ENCODE data around the gene SIVA1.

SIVA1 gene

DNA sequence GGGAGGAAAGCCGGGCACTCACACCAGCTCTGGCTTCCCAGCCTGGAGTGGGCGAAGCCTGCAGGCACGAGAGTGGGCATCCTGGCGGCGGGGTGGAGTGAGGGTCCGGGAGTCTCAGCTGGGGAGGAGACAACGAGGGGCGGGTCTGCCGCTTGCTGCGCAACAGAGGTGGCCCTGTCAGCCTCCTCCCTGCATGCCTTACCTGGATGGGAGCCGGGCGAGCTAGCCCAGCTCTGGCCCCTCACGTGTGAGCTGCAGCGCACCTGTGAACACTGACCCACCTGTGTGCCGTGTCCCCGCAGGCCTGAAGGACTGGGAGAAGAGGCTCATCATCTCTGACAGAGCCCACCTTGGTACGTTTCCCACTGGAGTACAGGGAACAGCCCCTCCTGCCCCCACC is 13.9 kb upstream of the SIVA1 start:
- Mint-ChIP-seq H3K4me1 (ENCODE audit: low read depth) (no peaks in the 10 kb centered on the region), H3K4me3 (no peak overlapping the region), H3K27me3 (no peaks in the 10 kb centered on the region), H3K36me3 (peaks cover 2% of the 10 kb centered on the region), H3K9me3 (ENCODE audit: low read depth) (no peaks in the 10 kb centered on the region), H3K27ac (no peak overlapping the region)

DNA sequence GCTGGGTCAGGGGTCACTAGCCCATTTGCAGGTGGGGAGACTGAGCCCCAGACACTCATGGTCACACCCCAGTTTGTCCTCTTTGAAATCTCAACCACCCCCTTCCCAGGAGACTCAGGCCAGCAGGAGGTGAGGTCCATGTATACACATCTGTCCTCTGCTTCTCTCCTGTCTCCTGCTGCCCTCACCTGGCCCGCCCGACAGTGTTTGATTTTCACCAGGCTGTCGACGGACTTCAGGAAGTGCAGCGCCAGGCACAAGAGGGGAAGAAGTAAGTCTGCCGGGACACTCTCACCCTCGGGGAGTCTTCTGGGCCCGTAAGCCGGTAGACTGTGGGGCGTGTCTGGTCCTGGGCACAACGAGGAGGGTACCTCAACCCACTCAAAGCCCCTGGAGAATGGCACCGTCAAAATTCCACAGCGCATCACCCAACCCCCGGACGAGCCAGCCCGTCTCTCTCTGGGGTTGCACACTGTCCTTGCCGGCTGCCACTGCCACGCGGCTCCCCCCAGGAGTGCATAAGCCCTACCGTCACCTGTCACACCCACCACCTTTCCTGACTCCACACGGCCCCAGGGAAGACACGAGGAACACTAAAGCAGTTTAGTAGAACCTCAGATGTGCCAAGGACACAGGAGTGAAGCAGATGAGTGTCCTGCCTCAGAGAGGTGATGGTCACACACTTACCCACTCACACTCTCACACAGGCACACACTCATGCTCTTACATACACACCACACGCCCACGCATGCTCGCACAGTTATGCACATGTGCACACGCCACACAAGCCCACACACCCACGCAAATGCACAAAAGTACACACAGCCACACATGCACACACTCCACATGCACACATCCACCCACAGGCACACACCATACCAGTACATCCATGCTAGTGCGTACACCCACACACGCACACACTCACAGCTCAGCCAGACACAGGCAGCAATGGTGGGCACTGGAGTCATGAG is 13.1 kb upstream of the SIVA1 start:
- H3K27ac Mint-ChIP-seq, result no peak overlapping the region
- H3K4me3 Mint-ChIP-seq, result no peak overlapping the region
- no peaks in the 10 kb centered on the region for H3K9me3 Mint-ChIP-seq (ENCODE audit: low read depth)
- peaks cover 2% of the 10 kb centered on the region for H3K36me3 Mint-ChIP-seq
- no peaks in the 10 kb centered on the region for H3K27me3 Mint-ChIP-seq
- no peaks in the 10 kb centered on the region for H3K4me1 Mint-ChIP-seq (ENCODE audit: low read depth)

DNA sequence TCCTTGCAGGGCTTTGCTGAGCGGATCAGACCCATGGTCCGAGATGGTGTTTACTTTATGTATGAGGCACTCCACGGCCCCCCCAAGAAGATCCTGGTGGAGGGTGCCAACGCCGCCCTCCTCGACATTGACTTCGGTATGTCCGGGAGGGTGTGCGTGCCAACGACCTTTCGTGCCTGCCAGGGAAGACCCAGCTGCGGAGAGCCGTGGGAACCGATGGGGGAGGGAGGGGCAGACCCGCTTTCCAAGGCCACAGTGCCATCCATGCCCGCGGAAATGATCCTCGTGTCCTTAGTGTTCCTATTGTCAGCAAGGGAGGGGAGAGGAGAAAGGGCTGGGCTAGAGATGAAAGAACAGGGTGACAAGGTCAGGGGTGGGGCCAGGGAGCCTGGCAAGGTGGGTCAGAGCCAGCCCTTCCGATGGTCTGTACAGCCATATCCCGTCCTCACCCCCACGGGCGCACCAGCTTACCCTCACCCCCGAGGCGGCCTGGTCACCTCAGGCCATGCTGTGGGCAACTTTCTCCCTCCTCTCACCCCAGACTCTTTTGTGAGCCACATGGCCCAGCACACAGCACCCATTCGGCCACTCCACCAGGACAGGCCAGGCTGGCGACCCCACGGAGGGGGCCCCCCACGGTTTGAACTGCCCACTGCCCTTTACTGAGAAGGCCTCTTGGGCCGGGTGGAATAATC is 11.7 kb upstream of the SIVA1 start:
- H3K4me1 Mint-ChIP-seq (ENCODE audit: low read depth), result peaks cover 3% of the 10 kb centered on the region
- H3K27ac Mint-ChIP-seq, result no peak overlapping the region
- H3K36me3 Mint-ChIP-seq, result peaks cover 2% of the 10 kb centered on the region
- H3K9me3 Mint-ChIP-seq (ENCODE audit: low read depth), result no peaks in the 10 kb centered on the region
- no peaks in the 10 kb centered on the region for H3K27me3 Mint-ChIP-seq
- H3K4me3 Mint-ChIP-seq, result no peak overlapping the region

DNA sequence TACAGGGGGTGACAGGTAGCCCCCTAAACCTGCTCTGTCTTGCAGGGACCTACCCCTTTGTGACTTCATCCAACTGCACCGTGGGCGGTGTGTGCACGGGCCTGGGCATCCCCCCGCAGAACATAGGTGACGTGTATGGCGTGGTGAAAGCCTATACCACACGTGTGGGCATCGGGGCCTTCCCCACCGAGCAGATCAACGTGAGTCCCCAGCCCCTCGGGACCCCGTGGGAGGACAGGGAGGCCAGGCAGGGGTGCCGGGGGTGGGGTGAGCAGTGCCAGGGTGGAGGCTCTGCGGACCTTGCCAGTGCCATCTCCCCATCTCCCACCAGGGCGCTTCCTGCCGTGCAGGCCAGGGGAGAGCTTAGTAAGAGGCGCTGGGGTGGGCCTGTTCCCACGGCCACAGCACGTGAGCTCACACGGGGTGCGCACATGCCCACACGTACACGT is 11.1 kb upstream of the SIVA1 start:
- no peak overlapping the region for H3K4me3 Mint-ChIP-seq
- H3K27ac Mint-ChIP-seq, result no peak overlapping the region
- peaks cover 3% of the 10 kb centered on the region for H3K4me1 Mint-ChIP-seq (ENCODE audit: low read depth)
- no peaks in the 10 kb centered on the region for H3K9me3 Mint-ChIP-seq (ENCODE audit: low read depth)
- peaks cover 2% of the 10 kb centered on the region for H3K36me3 Mint-ChIP-seq
- H3K27me3 Mint-ChIP-seq, result no peaks in the 10 kb centered on the region

DNA sequence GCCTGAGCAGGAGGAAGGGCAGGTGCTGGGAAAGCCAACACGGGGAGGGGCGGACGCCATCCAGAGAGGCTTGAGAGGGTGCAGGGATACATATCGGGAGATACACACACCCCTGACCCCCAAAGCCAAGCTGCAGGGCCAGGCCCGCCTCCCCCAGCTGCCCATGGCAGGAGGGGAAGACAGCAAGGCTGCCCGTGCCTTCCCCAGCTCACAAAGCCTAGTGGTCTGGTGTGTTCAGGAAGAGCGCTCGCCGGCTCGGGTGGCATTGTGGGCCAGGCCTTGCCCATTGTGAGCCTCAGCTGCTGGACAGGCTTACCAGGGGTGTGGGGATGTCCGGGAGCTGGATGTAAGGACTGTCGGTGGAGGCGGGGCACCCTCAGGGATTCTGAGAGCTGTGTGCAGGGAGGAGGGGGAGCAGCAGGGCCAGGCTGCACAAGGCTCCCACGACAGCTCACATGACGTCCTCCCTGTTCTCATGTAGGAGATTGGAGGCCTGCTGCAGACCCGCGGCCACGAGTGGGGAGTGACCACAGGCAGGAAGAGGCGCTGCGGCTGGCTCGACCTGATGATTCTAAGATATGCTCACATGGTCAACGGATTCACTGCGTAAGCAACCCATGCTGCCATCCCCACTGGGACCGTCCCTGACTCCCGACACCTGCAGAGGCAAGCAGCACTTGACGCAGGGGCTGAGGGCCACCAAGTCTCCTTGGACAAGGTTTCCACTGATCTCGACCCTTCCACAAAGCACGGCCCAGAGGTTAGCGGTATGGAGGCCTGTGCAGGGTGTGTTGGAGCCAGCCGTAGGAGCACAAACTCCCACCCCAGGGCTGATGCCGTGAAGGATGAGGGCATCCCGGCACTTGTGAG is 10.1 kb upstream of the SIVA1 start:
- Mint-ChIP-seq H3K27ac (no peak overlapping the region), H3K27me3 (no peaks in the 10 kb centered on the region), H3K4me1 (ENCODE audit: low read depth) (peaks cover 3% of the 10 kb centered on the region), H3K36me3 (peaks cover 2% of the 10 kb centered on the region), H3K4me3 (no peak overlapping the region), H3K9me3 (ENCODE audit: low read depth) (no peaks in the 10 kb centered on the region)

DNA sequence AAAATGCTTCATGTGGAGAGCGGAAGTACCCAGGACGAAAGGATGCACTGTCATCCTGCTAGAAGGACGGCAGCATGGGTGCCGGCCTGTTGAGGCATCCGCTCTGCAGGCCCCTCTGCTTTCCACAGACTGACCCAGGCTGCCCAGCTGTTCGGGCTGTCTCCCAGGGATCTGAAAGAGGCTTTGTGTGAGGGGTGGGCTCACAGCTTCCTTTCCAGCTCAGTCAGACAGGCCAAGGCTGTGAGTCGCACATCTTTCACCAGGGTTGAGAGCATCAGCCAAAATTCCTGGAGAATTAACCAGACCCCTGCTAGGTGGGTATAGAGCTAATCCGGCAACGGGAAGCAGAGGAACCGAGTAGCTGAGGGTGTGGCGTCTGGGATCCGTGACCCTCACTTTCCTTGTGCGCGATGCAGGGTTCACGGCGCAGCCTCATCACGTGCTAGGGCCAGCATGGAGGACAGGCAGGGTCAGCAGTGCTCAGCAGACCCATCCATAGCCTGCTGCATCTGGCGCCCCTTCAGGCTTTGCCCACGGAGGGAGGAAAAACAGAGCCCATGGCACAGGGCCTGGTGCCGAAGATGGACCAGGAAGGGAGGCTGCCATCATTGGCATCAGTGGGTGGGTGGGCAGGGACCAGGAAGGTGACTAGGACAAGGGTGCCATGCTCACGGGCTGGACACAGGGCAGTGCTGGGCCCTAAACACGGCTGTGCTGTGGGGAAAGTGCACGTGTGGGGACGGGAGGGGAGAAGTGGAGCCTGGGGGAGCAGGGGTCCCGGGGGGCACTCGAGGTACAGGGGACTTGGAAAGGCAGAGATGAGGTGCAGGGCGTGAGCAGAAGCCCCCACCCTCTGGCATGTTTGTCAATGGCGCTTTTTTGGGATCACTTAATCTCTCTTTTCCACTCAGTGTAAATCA is 9.2 kb upstream of the SIVA1 start:
- H3K4me1 Mint-ChIP-seq (ENCODE audit: low read depth), result peaks cover 3% of the 10 kb centered on the region
- no peaks in the 10 kb centered on the region for H3K27me3 Mint-ChIP-seq
- H3K9me3 Mint-ChIP-seq (ENCODE audit: low read depth), result no peaks in the 10 kb centered on the region
- H3K4me3 Mint-ChIP-seq, result no peak overlapping the region
- no peak overlapping the region for H3K27ac Mint-ChIP-seq
- peaks cover 2% of the 10 kb centered on the region for H3K36me3 Mint-ChIP-seq

DNA sequence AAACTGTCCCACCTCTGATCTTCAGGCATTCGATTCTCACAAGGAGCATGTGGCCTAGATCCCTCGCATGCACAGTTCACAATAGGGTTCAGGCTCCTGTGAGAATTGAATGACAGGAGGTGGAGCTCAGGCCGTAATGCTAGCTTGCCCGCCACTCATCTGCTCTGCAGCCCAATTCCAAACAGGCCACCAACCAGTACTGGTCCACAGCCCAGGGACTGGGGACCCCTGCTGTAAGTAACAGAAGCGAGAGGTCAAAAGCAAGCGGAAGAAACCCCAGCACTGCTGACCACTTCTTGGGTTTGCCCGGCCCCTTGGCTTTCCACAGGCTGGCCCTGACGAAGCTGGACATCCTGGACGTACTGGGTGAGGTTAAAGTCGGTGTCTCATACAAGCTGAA is 8.5 kb upstream of the SIVA1 start:
- Mint-ChIP-seq H3K27me3 (no peaks in the 10 kb centered on the region), H3K9me3 (ENCODE audit: low read depth) (no peaks in the 10 kb centered on the region), H3K4me1 (ENCODE audit: low read depth) (peaks cover 3% of the 10 kb centered on the region), H3K27ac (no peak overlapping the region), H3K4me3 (no peak overlapping the region), H3K36me3 (peaks cover 2% of the 10 kb centered on the region)

DNA sequence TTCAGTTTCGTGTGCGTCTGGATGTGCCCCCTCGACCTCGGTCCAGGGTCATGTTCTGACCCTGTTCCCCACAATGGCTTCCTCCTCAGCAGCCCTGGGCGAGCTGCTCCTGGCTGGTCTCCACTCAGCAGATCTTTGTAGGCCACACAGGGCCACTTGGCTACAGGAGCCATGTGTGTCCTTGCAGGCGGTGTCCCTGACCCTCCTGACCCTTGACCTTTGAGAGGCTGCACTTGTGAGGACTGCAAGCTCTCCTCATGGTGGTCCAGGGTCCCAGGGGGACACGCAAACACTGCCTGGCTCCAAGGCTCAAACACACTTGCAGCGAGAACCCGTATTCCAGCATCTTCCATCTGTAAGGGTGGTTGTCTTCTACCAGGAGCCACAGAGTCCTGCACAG is 7.5 kb upstream of the SIVA1 start:
- H3K27ac Mint-ChIP-seq, result no peak overlapping the region
- H3K36me3 Mint-ChIP-seq, result no peaks in the 10 kb centered on the region
- no peak overlapping the region for H3K4me3 Mint-ChIP-seq
- H3K27me3 Mint-ChIP-seq, result no peaks in the 10 kb centered on the region
- peaks cover 3% of the 10 kb centered on the region for H3K4me1 Mint-ChIP-seq (ENCODE audit: low read depth)
- H3K9me3 Mint-ChIP-seq (ENCODE audit: low read depth), result no peaks in the 10 kb centered on the region

DNA sequence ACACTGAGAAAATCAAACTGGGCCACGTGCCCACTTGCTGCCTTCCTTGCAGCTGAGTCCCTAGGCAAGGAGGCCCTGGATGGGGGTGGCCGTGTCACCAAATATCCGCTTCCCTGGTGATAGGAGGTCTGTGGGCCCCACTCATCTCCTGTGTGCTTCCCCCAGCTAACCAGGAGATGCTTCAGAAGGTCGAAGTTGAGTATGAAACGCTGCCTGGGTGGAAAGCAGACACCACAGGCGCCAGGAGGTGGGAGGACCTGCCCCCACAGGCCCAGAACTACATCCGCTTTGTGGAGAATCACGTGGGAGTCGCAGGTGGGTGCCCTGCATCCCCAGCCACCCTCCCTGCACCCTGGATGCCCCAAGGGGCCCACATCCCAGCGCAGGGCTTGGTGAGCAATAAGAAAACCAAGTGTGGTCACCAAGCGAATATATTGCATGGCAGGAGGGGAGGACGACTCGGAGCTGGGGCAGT is 6.8 kb upstream of the SIVA1 start:
- Mint-ChIP-seq H3K4me1 (ENCODE audit: low read depth) (peaks cover 3% of the 10 kb centered on the region), H3K4me3 (no peak overlapping the region), H3K27me3 (no peaks in the 10 kb centered on the region), H3K9me3 (ENCODE audit: low read depth) (no peaks in the 10 kb centered on the region), H3K36me3 (no peaks in the 10 kb centered on the region), H3K27ac (no peak overlapping the region)

DNA sequence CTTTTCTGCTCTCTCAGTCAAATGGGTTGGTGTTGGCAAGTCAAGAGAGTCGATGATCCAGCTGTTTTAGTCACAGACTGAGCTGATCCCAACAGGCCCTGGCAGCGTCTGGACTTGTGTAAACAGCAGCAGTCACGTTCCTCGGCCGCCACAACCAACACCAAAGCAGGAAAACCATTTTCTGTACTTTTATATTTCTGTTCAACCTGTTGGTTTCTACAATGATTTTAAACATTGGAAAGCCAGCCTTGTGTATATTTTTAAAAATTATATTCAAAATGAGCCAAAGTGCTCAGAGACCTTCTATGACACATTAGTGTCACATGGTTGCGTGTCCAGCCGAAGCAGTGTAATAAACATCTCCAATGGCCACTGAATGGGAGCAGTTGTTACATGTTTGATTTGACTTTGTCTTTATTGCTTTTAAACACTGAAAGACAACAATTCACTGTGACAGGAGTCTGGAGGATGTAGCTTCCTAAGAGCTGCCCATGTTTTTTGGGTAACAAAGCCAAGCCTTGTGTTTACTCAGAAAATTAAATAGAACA is 5.9 kb upstream of the SIVA1 start:
- Mint-ChIP-seq H3K36me3 (no peaks in the 10 kb centered on the region), H3K27ac (no peak overlapping the region), H3K4me3 (no peak overlapping the region), H3K27me3 (no peaks in the 10 kb centered on the region), H3K4me1 (ENCODE audit: low read depth) (peaks cover 3% of the 10 kb centered on the region), H3K9me3 (ENCODE audit: low read depth) (no peaks in the 10 kb centered on the region)

DNA sequence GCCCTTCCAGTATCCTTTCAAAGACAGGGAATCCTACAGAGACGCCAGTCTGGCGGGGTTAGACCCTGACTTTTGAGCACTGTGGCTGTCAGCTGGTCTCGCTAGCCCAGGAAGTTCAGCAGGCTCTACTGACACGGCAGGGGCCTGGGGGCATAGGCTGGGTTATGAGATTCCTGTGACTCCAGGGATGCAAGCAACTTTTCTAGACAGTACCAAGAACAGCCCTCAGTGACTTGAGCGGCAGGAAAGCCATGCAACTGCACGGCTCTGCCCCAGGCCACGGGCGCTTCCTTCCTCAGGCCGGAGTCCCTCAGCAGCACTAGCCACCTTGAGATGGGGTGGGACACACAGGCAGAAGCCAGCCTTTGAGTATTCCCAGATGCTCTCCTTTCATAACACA is 5.1 kb upstream of the SIVA1 start:
- Mint-ChIP-seq H3K4me1 (ENCODE audit: low read depth) (peaks cover 6% of the 10 kb centered on the region), H3K27ac (no peak overlapping the region), H3K36me3 (no peaks in the 10 kb centered on the region), H3K27me3 (no peaks in the 10 kb centered on the region), H3K4me3 (no peak overlapping the region), H3K9me3 (ENCODE audit: low read depth) (no peaks in the 10 kb centered on the region)

DNA sequence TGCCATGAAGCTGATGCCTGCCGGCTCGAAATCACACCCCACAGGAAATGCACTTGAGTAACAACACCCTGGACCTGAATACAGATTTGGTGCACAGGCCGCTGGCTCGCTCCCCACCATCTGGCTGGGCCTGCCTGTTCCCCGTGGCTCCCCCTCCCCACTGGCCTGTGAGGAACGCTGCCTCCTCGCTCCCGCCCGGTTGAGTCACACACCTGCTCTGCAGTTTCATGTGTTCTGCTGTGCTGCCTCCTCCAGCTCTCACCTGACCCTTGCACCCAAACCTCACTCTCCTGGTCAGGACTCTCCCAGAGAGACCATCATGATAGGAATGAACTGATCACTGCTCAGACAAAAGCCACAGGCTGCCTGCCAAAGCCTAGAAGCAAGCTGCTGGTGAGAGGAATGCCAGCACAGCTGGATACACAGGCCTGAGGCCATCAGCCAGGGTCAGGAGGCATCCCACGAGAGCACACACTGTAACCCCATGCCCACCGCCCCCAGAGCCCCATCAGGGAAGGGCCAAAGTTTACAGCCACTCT is 3.8 kb upstream of the SIVA1 start:
- peaks cover 13% of the 10 kb centered on the region for H3K4me1 Mint-ChIP-seq (ENCODE audit: low read depth)
- H3K27me3 Mint-ChIP-seq, result no peaks in the 10 kb centered on the region
- H3K9me3 Mint-ChIP-seq (ENCODE audit: low read depth), result no peaks in the 10 kb centered on the region
- H3K27ac Mint-ChIP-seq, result no peak overlapping the region
- H3K36me3 Mint-ChIP-seq, result no peaks in the 10 kb centered on the region
- no peak overlapping the region for H3K4me3 Mint-ChIP-seq

DNA sequence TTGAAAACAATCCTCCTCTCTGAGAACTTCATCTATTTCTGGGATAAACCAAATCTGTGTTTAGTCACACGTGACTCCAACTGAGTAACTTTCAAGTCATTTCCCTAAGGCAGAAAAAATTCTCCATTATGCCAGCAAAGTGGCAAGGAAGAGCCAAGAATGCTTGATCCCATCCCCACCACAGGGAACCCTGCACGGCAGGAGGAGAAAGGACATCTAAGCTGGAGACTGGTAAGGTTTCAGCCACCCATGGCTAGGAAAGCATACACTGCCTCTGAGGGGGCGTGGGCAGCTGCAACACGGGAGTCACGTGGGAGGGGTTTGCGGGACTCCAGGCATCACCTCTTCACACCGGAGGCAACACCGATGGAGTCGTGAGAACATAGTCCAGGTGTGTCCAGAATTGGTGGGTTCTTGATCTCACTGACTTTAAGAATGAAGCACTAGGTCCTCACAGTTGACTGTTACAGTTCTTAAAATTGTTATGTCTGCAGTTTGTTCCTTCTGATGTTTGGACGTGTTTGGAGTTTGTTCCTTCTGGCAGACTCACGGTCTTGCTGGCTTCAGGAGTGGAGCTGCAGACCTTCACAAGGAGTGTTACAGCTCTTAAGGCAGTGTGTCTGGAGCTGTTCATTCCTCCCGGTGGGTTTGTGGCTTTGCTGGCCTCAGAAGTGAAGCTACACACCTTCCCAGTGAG is 2.7 kb upstream of the SIVA1 start:
- Mint-ChIP-seq H3K9me3 (ENCODE audit: low read depth) (no peaks in the 10 kb centered on the region), H3K27ac (peak overlapping the region; percentile 28), H3K36me3 (no peaks in the 10 kb centered on the region), H3K4me1 (ENCODE audit: low read depth) (peaks cover 21% of the 10 kb centered on the region), H3K4me3 (no peak overlapping the region), H3K27me3 (no peaks in the 10 kb centered on the region)

Measured in activated naive CD8-positive, alpha-beta T cell (primary cell).